Lower lobe of right lung (tissue), 2 donors: ENCODE data around the gene CCNB3. TPM values are rescaled to one million over a fixed set of nuclear protein-coding genes. Genes with fewer than 3 reads are reported as not detected.

Experiments used
- ATAC-seq, 2 donors: fragments of 200-7000 bp; cut with Tn5 transposase; one replicate each; pipeline ENCODE4 v1.9.1; 2020 to 2022; ENCODE audit warnings: mild to moderate bottlenecking in 2 of 2, moderate library complexity in 2 of 2
- DNase-seq: peaks from one replicate; pipeline ENCODE4 v3.0.0-alpha.2; 2020
- H3K27ac ChIP-seq: fragments of 200-600 bp; one replicate; pipeline ENCODE4 v1.8.0; 2022
- H3K27me3 ChIP-seq: fragments of 200-600 bp; one replicate; pipeline ENCODE4 v1.8.0; 2022; ENCODE audit warnings: low read depth
- H3K36me3 ChIP-seq: fragments of 200-600 bp; one replicate; pipeline ENCODE4 v1.8.0; 2022; ENCODE audit warnings: mild to moderate bottlenecking
- H3K4me1 ChIP-seq: fragments of 200-600 bp; one replicate; pipeline ENCODE4 v1.8.0; 2022
- H3K4me3 ChIP-seq: fragments of 200-600 bp; one replicate; pipeline ENCODE4 v1.8.0; 2022; ENCODE audit warnings: mild to moderate bottlenecking
- H3K9me3 ChIP-seq: fragments of 200-600 bp; one replicate; pipeline ENCODE4 v1.8.0; 2022
- intact Hi-C: fragments of 100-400 bp; cut with DNase I; formaldehyde crosslinking; loops from one replicate; pipeline ENCODE4 v1.11.0; 2022
- total RNA-seq: library from RNA; stranded (reverse); fragmentation: NEBNext Ultra II Directional; extraction: Animal tissue kit (Norgen Biotek cat#: 25700); gene quantifications from one replicate; pipeline ENCODE4 v1.2.1, GENCODE V29; 2021
- TF ChIP-seq, protein P1 (sequence below): fragments of 200-600 bp; IDR thresholded peaks from one replicate; pipeline ENCODE4 v1.8.0; 2022; ENCODE audit warnings: antibody characterized with exemption, mild to moderate bottlenecking
- donor health status: DM: no; HTN: yes; CAD: no; lungs with severe emphysema.

The CCNB3 gene
- total RNA-seq, 1 donor from 2014 or later: 0.71 TPM

DNA sequence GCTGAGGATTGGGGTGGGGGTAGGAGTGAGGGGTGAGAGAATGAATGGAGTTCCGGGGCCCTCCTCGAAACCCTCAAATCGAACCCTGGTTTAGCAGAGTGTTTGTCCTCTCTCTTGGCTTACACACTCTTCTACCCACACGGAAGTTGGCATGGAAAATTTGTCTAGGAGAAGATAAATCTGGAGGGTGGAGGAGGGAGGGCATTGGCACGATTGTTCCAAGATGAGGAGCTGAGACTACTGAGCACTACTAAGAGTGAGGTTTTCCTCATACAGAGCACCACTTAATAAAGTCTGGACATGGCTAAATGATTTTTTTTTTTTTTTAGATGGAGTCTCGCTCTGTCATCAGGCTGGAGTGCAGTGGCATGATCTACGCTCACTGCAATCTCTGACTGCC, 37.2 kb upstream of the CCNB3 start:
- peak; percentile 39 to 44 for ATAC-seq
- no peak overlapping the region for H3K27ac ChIP-seq
- H3K36me3 ChIP-seq: no peaks in the 10 kb centered on the region
- H3K4me3 ChIP-seq: no peak overlapping the region
- no peaks in the 10 kb centered on the region for H3K27me3 ChIP-seq
- H3K9me3 ChIP-seq: no peaks in the 10 kb centered on the region
- DNase-seq: no peak
- no peaks in the 10 kb centered on the region for H3K4me1 ChIP-seq
- intact Hi-C loops: no loop called here
- TF ChIP-seq, protein P1, sequence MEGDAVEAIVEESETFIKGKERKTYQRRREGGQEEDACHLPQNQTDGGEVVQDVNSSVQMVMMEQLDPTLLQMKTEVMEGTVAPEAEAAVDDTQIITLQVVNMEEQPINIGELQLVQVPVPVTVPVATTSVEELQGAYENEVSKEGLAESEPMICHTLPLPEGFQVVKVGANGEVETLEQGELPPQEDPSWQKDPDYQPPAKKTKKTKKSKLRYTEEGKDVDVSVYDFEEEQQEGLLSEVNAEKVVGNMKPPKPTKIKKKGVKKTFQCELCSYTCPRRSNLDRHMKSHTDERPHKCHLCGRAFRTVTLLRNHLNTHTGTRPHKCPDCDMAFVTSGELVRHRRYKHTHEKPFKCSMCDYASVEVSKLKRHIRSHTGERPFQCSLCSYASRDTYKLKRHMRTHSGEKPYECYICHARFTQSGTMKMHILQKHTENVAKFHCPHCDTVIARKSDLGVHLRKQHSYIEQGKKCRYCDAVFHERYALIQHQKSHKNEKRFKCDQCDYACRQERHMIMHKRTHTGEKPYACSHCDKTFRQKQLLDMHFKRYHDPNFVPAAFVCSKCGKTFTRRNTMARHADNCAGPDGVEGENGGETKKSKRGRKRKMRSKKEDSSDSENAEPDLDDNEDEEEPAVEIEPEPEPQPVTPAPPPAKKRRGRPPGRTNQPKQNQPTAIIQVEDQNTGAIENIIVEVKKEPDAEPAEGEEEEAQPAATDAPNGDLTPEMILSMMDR: no peak

DNA sequence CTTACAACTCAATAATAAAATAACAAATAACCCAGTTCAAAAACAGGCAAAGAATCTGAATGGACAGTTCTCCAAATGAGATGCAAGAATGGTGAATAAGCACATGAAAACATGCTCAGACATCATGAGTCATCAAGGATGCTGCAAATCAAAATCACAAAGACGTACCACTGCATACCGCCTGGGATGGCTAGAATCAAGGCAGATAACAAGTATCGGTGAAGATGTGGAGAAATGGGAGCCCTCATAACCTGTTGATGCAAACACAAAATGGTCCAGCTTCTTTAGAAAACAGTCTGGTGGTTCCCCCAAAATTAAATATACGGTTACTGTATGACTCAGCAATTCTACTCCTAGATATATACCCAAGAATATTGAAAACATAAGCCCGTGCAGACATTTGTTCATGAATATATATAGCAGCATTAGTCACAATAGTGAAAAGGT, 36.3 kb upstream of the CCNB3 start:
- H3K27ac ChIP-seq: no peak overlapping the region
- intact Hi-C loops: no loop called here
- no peak for DNase-seq
- H3K4me3 ChIP-seq: no peak overlapping the region
- no peaks in the 10 kb centered on the region for H3K4me1 ChIP-seq
- TF ChIP-seq, protein P1: no peak
- H3K27me3 ChIP-seq: no peaks in the 10 kb centered on the region
- H3K36me3 ChIP-seq: no peaks in the 10 kb centered on the region
- no peak for ATAC-seq
- H3K9me3 ChIP-seq: no peaks in the 10 kb centered on the region

DNA sequence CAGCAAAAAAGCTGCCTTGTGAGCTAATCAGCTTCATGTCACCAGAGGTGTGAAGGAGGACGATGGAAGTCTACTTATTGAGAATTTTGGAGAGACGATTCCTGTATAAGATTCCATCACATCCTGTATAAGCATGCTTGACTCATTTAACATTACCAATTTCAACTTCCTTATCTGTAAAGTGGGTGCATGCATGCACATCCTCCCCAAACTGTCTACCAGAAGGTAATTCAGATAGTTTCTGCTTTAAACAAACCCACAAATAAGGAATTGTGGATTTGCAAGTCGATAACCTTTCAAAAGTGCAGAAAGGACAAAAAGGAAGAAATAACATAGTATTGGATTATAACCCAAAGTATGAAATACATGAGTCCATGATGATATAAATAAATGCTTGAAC, 34.8 kb upstream of the CCNB3 start:
- Histone ChIP-seq H3K27ac (no peak overlapping the region), H3K9me3 (no peaks in the 10 kb centered on the region), H3K4me1 (no peaks in the 10 kb centered on the region), H3K36me3 (no peaks in the 10 kb centered on the region), H3K4me3 (no peak overlapping the region), H3K27me3 (no peaks in the 10 kb centered on the region)
- ATAC-seq (no peak), DNase-seq (no peak)
- TF ChIP-seq, protein P1: no peak
- intact Hi-C loops: no loop called here

DNA sequence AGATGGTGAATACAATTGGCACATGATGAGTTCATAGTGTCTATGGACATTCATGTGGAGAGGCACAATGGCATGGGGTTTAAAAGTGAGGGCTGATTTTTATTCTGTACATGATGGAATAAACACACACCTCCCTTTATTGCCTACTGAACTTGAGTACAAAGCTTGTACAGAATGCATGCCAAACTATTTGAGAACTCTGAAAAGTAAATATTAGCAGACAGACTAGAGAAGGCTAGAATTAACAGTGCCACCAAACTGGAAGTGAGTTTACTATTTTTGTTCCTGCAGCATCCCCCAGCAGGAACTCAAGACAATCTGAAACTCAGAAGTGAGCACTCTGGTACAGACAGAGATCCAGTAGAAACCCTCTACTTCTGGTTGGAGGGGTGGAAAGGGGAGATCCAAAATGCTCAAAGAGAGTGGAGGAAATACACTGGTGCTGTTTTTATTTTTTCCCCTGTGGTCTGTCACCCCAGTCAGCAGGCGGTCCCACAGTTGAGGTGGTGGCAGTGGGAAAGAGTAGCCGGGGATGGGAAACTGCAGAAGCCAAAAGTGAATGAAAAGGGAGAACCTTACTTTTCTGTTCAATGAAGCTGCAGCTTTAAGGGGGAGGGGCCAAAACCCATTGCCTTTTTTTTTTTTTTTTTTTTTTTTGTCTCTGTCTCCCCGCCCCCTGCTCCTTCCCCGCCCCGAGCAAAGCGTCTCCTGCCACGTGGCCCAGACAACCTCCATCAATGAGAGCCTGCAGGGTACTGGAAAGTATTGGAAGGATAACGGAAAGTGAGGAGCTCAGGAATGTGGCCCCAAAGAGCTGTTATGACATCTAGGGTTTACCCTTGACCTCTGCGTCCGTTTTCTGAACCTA, 24.3 kb upstream of the CCNB3 start:
- intact Hi-C loops: no loop called here
- no peak for DNase-seq
- TF ChIP-seq, protein P1: no peak
- Histone ChIP-seq H3K27me3 (no peaks in the 10 kb centered on the region), H3K4me1 (no peaks in the 10 kb centered on the region), H3K4me3 (no peak overlapping the region), H3K27ac (no peak overlapping the region), H3K9me3 (no peaks in the 10 kb centered on the region), H3K36me3 (no peaks in the 10 kb centered on the region)
- peak in 1 of 2 donors; percentile 45 for ATAC-seq

DNA sequence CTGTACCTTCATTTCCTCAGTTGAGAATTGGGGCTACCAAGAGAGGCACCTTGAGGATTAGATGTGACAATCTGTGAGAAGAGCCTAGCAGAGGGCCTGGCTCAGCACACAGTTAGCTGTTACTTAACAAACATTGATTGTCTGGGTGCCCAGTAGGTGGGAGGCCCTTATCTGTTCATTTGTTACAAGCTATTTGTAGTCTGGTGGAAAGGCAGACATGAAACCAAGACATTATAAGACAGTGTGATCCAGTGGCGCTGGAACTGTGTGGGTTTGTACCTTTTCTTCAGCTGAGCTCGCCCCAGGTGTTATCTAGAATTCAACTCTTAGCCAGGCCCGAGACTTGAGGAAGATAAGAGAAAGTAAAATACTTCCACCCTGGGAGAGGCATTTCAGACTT, 20.7 kb upstream of the CCNB3 start:
- Histone ChIP-seq H3K27ac (no peak overlapping the region), H3K9me3 (no peaks in the 10 kb centered on the region), H3K4me3 (no peak overlapping the region), H3K27me3 (no peaks in the 10 kb centered on the region), H3K4me1 (no peaks in the 10 kb centered on the region), H3K36me3 (no peaks in the 10 kb centered on the region)
- ATAC-seq (no peak), DNase-seq (no peak)
- intact Hi-C loops: no loop called here
- TF ChIP-seq, protein P1: no peak
